Right lung (tissue), 5 donors: Measurements from ENCODE around the gene FGF7. TPM values are rescaled to one million over a fixed set of nuclear protein-coding genes. Genes with fewer than 3 reads are reported as not detected.
"Not testable (repeated sequence)": the region's sequence is repeated elsewhere in the genome, so short reads cannot be mapped to it uniquely, and the experiment has no call there.

Source experiments
- DNase-seq, 2 donors: peaks; one replicate each; pipeline ENCODE4 v3.0.0-alpha.2; 2013
- polyA plus RNA-seq, 5 donors: library from polyadenylated mRNA; unstranded; fragments of 120-200 nt; gene quantifications; one replicate each; pipeline versions ENCODE4 v1.2.1 to v1.2.3, GENCODE V29; 2013; ENCODE audit warnings: inconsistent platforms in 1 of 5, low replicate concordance in 1 of 5; ENCODE audit not compliant: insufficient read length in 5 of 5, insufficient read depth in 1 of 5

FGF7 gene
- polyA plus RNA-seq, 5 donors = 14.9 to 27.9 (median 19.7) TPM

- no peak for DNase-seq
Measured at GRCh38 chr15:49492151-49492550, 69.1 kb downstream of the FGF7 start.

- DNase-seq = no peak
Measured at GRCh38 chr15:49492830-49493229, 69.8 kb downstream of the FGF7 start.

GRCh38 chr15:49494842-49495241 is 71.8 kb downstream of the FGF7 start:
- no peak for DNase-seq

GRCh38 chr15:49495993-49496753 is 73.1 kb downstream of the FGF7 start:
- no peak for DNase-seq

- no peak for DNase-seq
Measured at GRCh38 chr15:49501586-49501985, 78.5 kb downstream of the FGF7 start.

GRCh38 chr15:49506341-49506740 is 83.3 kb downstream of the FGF7 start:
- DNase-seq = no peak

- no peak for DNase-seq
Measured at GRCh38 chr15:49507261-49507660, 84.2 kb downstream of the FGF7 start.

- not testable (repeated sequence) for DNase-seq
Measured at GRCh38 chr15:49512739-49513138, 89.7 kb downstream of the FGF7 start.

GRCh38 chr15:49521802-49522201 is 98.8 kb downstream of the FGF7 start:
- no peak for DNase-seq

GRCh38 chr15:49528289-49528688 is 105.2 kb downstream of the FGF7 start:
- DNase-seq = no peak

- no peak for DNase-seq
Measured at GRCh38 chr15:49530092-49530491, 107.0 kb downstream of the FGF7 start.

Other genes with a start within 250 kb of the FGF7 start
- 10 to 100 TPM; 12.0 to 17.1 (median 15.6) TPM for gene FAM227B, start 197.6 kb downstream of the FGF7 start, polyA plus RNA-seq
- 10 to 100 TPM; 38.3 to 66.1 (median 45.9) TPM for gene DTWD1, start 197.8 kb downstream of the FGF7 start, polyA plus RNA-seq